T-cell (primary cell): Measurements from ENCODE around the gene VIL1. TPM values are rescaled to one million over a fixed set of nuclear protein-coding genes. Genes with fewer than 3 reads are reported as not detected.
A peak's percentile ranks its signal among the peaks of the same experiment; 100 is the strongest.

ENCODE experiments used
- ATAC-seq, 4 experiments: fragments of 200-7000 bp in 3 of 4; fragments of 150-1000 bp in 1 of 4; cut with Tn5 transposase; replicated peaks in 1 of 4; 1 replicate in 3 of 4; 2 replicates in 1 of 4; pipeline ENCODE4 v1.10.0; 2021; ENCODE audit warnings: moderate library complexity in 3 of 4, mild to moderate bottlenecking in 2 of 4, moderate number of reproducible peaks in 1 of 4
- CTCF ChIA-PET, 2 donors: fragments of 300-600 bp; sonication (Branson Sonifier 250); formaldehyde crosslinking; loops; one replicate each; lab custom pipeline; 2022; ENCODE audit warnings: antibody characterized with exemption in 2 of 2; lab: Charles Lee
- POLR2A ChIA-PET, 2 donors: fragments of 300-600 bp; sonication (Branson Sonifier 250); formaldehyde crosslinking; loops; one replicate each; lab custom pipeline; 2022; ENCODE audit warnings: antibody characterized with exemption in 2 of 2; lab: Charles Lee
- DNase-seq, 35 experiments: peaks; one replicate each; pipeline versions ENCODE4 v3.0.0 to v3.0.0-alpha.2; 2013 to 2023
- H3K27ac ChIP-seq: one replicate; pipeline ENCODE4 v1.5.1; 2013; ENCODE audit warnings: low read length
- H3K27me3 ChIP-seq, 2 experiments: replicated peaks in 1 of 2; 1 replicate in 1 of 2; 2 replicates in 1 of 2; pipeline versions ENCODE4 v1.6.1 to v1.7.0; 2013; ENCODE audit warnings: low read length in 1 of 2, mixed read lengths in 1 of 2; ENCODE audit not compliant: control insufficient read depth in 2 of 2, insufficient read depth in 2 of 2; ENCODE audit errors: extremely low read depth in 1 of 2
- H3K36me3 ChIP-seq, 2 donors: 1 replicate in 1 of 2; 2 replicates in 1 of 2; pipeline versions ENCODE4 v1.6.1 to v1.7.0; 2013; ENCODE audit warnings: low read length in 1 of 2; ENCODE audit not compliant: control insufficient read depth in 2 of 2, insufficient read depth in 1 of 2; ENCODE audit errors: extremely low read depth in 1 of 2
- H3K4me1 ChIP-seq, 2 experiments: 1 replicate in 1 of 2; 2 replicates in 1 of 2; pipeline versions ENCODE4 v1.6.1 to v1.7.0; 2013; ENCODE audit warnings: low read length in 2 of 2, mixed read lengths in 1 of 2; ENCODE audit not compliant: insufficient read depth in 2 of 2, control insufficient read depth in 1 of 2; ENCODE audit errors: extremely low read depth in 1 of 2
- H3K4me3 ChIP-seq, 2 donors: 1 replicate in 1 of 2; 2 replicates in 1 of 2; pipeline versions ENCODE4 v1.5.1 to v1.7.0; 2013; ENCODE audit warnings: mild to moderate bottlenecking in 2 of 2, low read length in 1 of 2, moderate library complexity in 1 of 2; ENCODE audit not compliant: control insufficient read depth in 1 of 2; ENCODE audit errors: extremely low read depth in 1 of 2
- H3K9me3 ChIP-seq: 2 replicates; pipeline ENCODE4 v1.7.0; 2013
- H3K27ac Mint-ChIP-seq, 2 donors: one replicate each; pipeline ENCODE4 v1.8.0; 2020 to 2021; ENCODE audit warnings: mild to moderate bottlenecking in 2 of 2, mixed read lengths in 2 of 2
- H3K27me3 Mint-ChIP-seq, 2 donors: one replicate each; pipeline ENCODE4 v1.8.0; 2021 to 2022; ENCODE audit warnings: mixed read lengths in 2 of 2
- H3K36me3 Mint-ChIP-seq: one replicate; pipeline ENCODE4 v1.8.0; 2021; ENCODE audit warnings: mixed read lengths
- H3K4me1 Mint-ChIP-seq, 3 donors: one replicate each; pipeline ENCODE4 v1.8.0; 2020 to 2022; ENCODE audit warnings: mixed read lengths in 3 of 3, mild to moderate bottlenecking in 1 of 3
- H3K4me3 Mint-ChIP-seq, 3 donors: one replicate each; pipeline ENCODE4 v1.8.0; 2020 to 2022; ENCODE audit warnings: mild to moderate bottlenecking in 3 of 3, mixed read lengths in 3 of 3, moderate library complexity in 3 of 3
- H3K9me3 Mint-ChIP-seq, 3 donors: one replicate each; pipeline ENCODE4 v1.8.0; 2020 to 2022; ENCODE audit warnings: mixed read lengths in 3 of 3
- WGBS: methylation state at CpG from one replicate; pipeline ENCODE4 v1.1.5; 2013; ENCODE audit warnings: missing lambda C conversion rate; ENCODE audit not compliant: insufficient coverage; 5-methylcytosine and 5-hydroxymethylcytosine counted together
- total RNA-seq, 35 experiments: library from RNA in 6 of 35; stranded (reverse) in 6 of 35; fragments of 120-200 nt in 1 of 35; gene quantifications; one replicate each; pipeline versions ENCODE4 v1.2.1 to v1.2.4 and lab custom pipeline; 2013 to 2026

VIL1 gene
- total RNA-seq, 5 donors from 2014 or later (not counting 1 experiment from before 2014, with no cell fraction given) = 0.23 to 0.67 (median 0.51) TPM

GRCh38 chr2:218452079-218452478 is 33.2 kb downstream of the VIL1 start:
- no peak overlapping the region for H3K4me3 Mint-ChIP-seq
- CTCF ChIA-PET = interaction anchor here in 1 of 2 donors (0.6 kb wide), 2 partner anchors 19 to 32 kb away, joined by 5 to 8 read pairs; no protein-coding TSS in a partner anchor
- WGBS = no CpG with 5 or more reads among the region's 1 CpG
- no peaks in the 10 kb centered on the region for H3K27me3 Mint-ChIP-seq
- H3K27ac Mint-ChIP-seq = no peak overlapping the region
- H3K4me1 Mint-ChIP-seq = peaks cover 0 to 2% (median 0%) of the 10 kb centered on the region in 3 donors
- no peak overlapping the region for H3K4me3 ChIP-seq
- no peaks in the 10 kb centered on the region for H3K27me3 ChIP-seq
- H3K36me3 Mint-ChIP-seq = peaks cover 54% of the 10 kb centered on the region
- H3K9me3 Mint-ChIP-seq = peaks cover 9 to 12% (median 10%) of the 10 kb centered on the region in 3 donors
- H3K9me3 ChIP-seq = no peaks in the 10 kb centered on the region
- peaks cover 3 to 48% of the 10 kb centered on the region in 2 donors for H3K36me3 ChIP-seq
- POLR2A ChIA-PET = no interaction called here
- no peak overlapping the region for H3K27ac ChIP-seq
- DNase-seq (no peak), ATAC-seq (no peak)
- no peaks in the 10 kb centered on the region for H3K4me1 ChIP-seq

- Histone ChIP-seq H3K36me3 (peaks cover 3 to 50% of the 10 kb centered on the region in 2 donors), H3K4me1 (no peaks in the 10 kb centered on the region), H3K27ac (no peak overlapping the region), H3K9me3 (no peaks in the 10 kb centered on the region), H3K27me3 (no peaks in the 10 kb centered on the region), H3K4me3 (no peak overlapping the region)
- Mint-ChIP-seq H3K4me3 (no peak overlapping the region), H3K4me1 (no peaks in the 10 kb centered on the region), H3K27ac (no peak overlapping the region), H3K27me3 (no peaks in the 10 kb centered on the region), H3K36me3 (peaks cover 46% of the 10 kb centered on the region), H3K9me3 (peaks cover 9 to 12% (median 10%) of the 10 kb centered on the region in 3 donors)
- WGBS = no CpG with 5 or more reads among the region's 3 CpGs
- no peak for ATAC-seq
- DNase-seq = no peak
- ChIA-PET CTCF (no interaction called here), POLR2A (no interaction called here)
These were observed 37.9 kb downstream of the VIL1 start for GRCh38 chr2:218456849-218457248.

GRCh38 chr2:218458598-218458997 is 39.7 kb downstream of the VIL1 start:
- no peaks in the 10 kb centered on the region for H3K4me1 ChIP-seq
- DNase-seq (no peak), ATAC-seq (no peak)
- no CpG with 5 or more reads among the region's 1 CpG for WGBS
- Mint-ChIP-seq H3K9me3 (peaks cover 9 to 12% (median 10%) of the 10 kb centered on the region in 3 donors), H3K27me3 (no peaks in the 10 kb centered on the region), H3K36me3 (peaks cover 54% of the 10 kb centered on the region), H3K4me3 (no peak overlapping the region), H3K4me1 (no peaks in the 10 kb centered on the region), H3K27ac (no peak overlapping the region)
- H3K27ac ChIP-seq = no peak overlapping the region
- ChIA-PET POLR2A (interaction anchor here in 1 of 2 donors (0.6 kb wide), 1 partner anchor 106 kb away, joined by 3 read pairs; no protein-coding TSS in a partner anchor), CTCF (no interaction called here)
- no peaks in the 10 kb centered on the region for H3K9me3 ChIP-seq
- H3K27me3 ChIP-seq = no peaks in the 10 kb centered on the region
- H3K4me3 ChIP-seq = no peak overlapping the region
- peaks cover 3 to 55% of the 10 kb centered on the region in 2 donors for H3K36me3 ChIP-seq

- peaks cover 0 to 27% of the 10 kb centered on the region in 2 donors for H3K36me3 ChIP-seq
- H3K27ac Mint-ChIP-seq = peak overlapping the region in 1 of 2 donors; percentile 32
- no peak overlapping the region for H3K4me3 Mint-ChIP-seq
- ATAC-seq (no peak), DNase-seq (peak in 1 of 35 experiments; percentile 44)
- H3K27me3 Mint-ChIP-seq = no peaks in the 10 kb centered on the region
- H3K27ac ChIP-seq = no peak overlapping the region
- POLR2A ChIA-PET = interaction anchor here in 1 of 2 donors (0.6 kb wide), 1 partner anchor 250 kb away, joined by 3 read pairs; no protein-coding TSS in a partner anchor
- no peak overlapping the region for H3K4me3 ChIP-seq
- peaks cover 6 to 17% (median 11%) of the 10 kb centered on the region in 3 donors for H3K4me1 Mint-ChIP-seq
- H3K27me3 ChIP-seq = no peaks in the 10 kb centered on the region
- no peaks in the 10 kb centered on the region for H3K9me3 Mint-ChIP-seq
- peaks cover 32% of the 10 kb centered on the region for H3K36me3 Mint-ChIP-seq
- CTCF ChIA-PET = interaction anchor here (0.6 to 1.5 kb wide), 8 partner anchors 14 to 196 kb away, joined by 3 to 5 read pairs (median 4); partner anchors contain the start of genes AAMP (in 1 of the 2) and PNKD (in 1 of the 2)
- H3K4me1 ChIP-seq = peaks cover 0 to under 1% of the 10 kb centered on the region in 2 experiments
- WGBS = no CpG with 5 or more reads among the region's 3 CpGs
- H3K9me3 ChIP-seq = no peaks in the 10 kb centered on the region
These were observed 47.2 kb downstream of the VIL1 start for GRCh38 chr2:218465987-218466633.

GRCh38 chr2:218470448-218470847 is 51.5 kb downstream of the VIL1 start:
- Mint-ChIP-seq H3K4me1 (peaks cover 6 to 24% (median 12%) of the 10 kb centered on the region in 3 donors), H3K27ac (peak overlapping the region; percentile 4 to 43)
- peak overlapping the region; percentile 8 for H3K27ac ChIP-seq

GRCh38 chr2:218471036-218471435 is 52.1 kb downstream of the VIL1 start:
- ChIA-PET CTCF (interaction anchor here in 1 of 2 donors (0.7 kb wide), 1 partner anchor 19 kb away, joined by 5 read pairs; no protein-coding TSS in a partner anchor), POLR2A (interaction anchor here in 1 of 2 donors (0.6 kb wide), 1 partner anchor 18 kb away, joined by 3 read pairs; no protein-coding TSS in a partner anchor)
- H3K4me1 Mint-ChIP-seq = peaks cover 4 to 22% (median 10%) of the 10 kb centered on the region in 3 donors
- H3K27me3 Mint-ChIP-seq = no peaks in the 10 kb centered on the region
- DNase-seq (no peak), ATAC-seq (no peak)
- no peaks in the 10 kb centered on the region for H3K9me3 Mint-ChIP-seq
- Histone ChIP-seq H3K4me3 (no peak overlapping the region), H3K27me3 (no peaks in the 10 kb centered on the region), H3K36me3 (peaks cover 0 to 30% of the 10 kb centered on the region in 2 donors), H3K27ac (peak overlapping the region; percentile 8), H3K9me3 (no peaks in the 10 kb centered on the region), H3K4me1 (peaks cover 2 to 4% of the 10 kb centered on the region in 2 experiments)
- peaks cover 39% of the 10 kb centered on the region for H3K36me3 Mint-ChIP-seq
- peak overlapping the region; percentile 4 to 47 for H3K27ac Mint-ChIP-seq
- 58% methylated on average over 2 of the region's 2 CpGs for WGBS
- H3K4me3 Mint-ChIP-seq = no peak overlapping the region

More at GRCh38 chr2:218470448-218470847, 51.5 kb downstream of the VIL1 start:
- Histone ChIP-seq H3K9me3 (no peaks in the 10 kb centered on the region), H3K4me3 (no peak overlapping the region), H3K27me3 (no peaks in the 10 kb centered on the region), H3K36me3 (peaks cover 0 to 26% of the 10 kb centered on the region in 2 donors), H3K4me1 (peaks cover 2 to 4% of the 10 kb centered on the region in 2 experiments)
- DNase-seq (no peak), ATAC-seq (no peak)
- Mint-ChIP-seq H3K36me3 (peaks cover 39% of the 10 kb centered on the region), H3K27me3 (no peaks in the 10 kb centered on the region), H3K4me3 (no peak overlapping the region), H3K9me3 (no peaks in the 10 kb centered on the region)
- ChIA-PET POLR2A (no interaction called here), CTCF (no interaction called here)
- 0% methylated on average over 1 of the region's 1 CpG for WGBS
